IPS-18a (cell line): ENCODE measurements around the gene CNPY1.

Experiments used
- H3K27ac ChIP-seq: one replicate; pipeline ENCODE4 v1.5.1; 2013; ENCODE audit warnings: low read length
- H3K27me3 ChIP-seq: one replicate; pipeline ENCODE4 v1.6.1; 2013; ENCODE audit warnings: mild to moderate bottlenecking, low read length; ENCODE audit not compliant: control insufficient read depth, insufficient read depth
- H3K36me3 ChIP-seq: one replicate; pipeline ENCODE4 v1.6.1; 2013; ENCODE audit warnings: low read depth, low read length; ENCODE audit not compliant: control insufficient read depth
- H3K4me1 ChIP-seq: one replicate; pipeline ENCODE4 v1.6.1; 2013; ENCODE audit warnings: low read depth, low read length; ENCODE audit not compliant: control insufficient read depth
- H3K4me3 ChIP-seq: one replicate; pipeline ENCODE4 v1.5.1; 2013; ENCODE audit warnings: low read length
- H3K9ac ChIP-seq: one replicate; pipeline ENCODE4 v1.6.1; 2013; ENCODE audit warnings: mild to moderate bottlenecking, low read length, moderate library complexity
- H3K9me3 ChIP-seq: one replicate; pipeline ENCODE4 v1.6.1; 2013; ENCODE audit warnings: low read depth, low read length; ENCODE audit not compliant: control insufficient read depth

Gene CNPY1

DNA sequence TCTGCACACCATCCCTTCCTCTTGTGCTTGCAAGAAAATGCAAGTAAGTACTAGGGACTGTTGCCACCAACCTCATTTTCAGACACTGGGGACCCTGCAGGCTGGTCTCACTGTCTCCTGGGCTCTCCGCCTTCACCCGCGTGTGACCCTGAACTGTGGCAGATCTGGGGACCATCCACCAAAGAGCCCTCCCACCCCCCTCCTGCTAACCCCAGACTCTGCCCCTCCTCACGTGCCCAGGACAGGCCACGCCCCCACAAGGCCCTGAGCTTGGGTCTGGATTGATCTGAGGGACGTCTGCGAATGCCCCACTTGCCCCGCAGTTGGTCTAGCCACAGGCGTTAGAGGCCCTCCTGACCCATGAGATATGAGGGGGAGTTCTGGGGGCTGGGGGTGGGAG, 8.1 kb downstream of the CNPY1 start:
- H3K27ac ChIP-seq = no peak overlapping the region
- H3K36me3 ChIP-seq = no peaks in the 10 kb centered on the region
- H3K9me3 ChIP-seq = no peaks in the 10 kb centered on the region
- H3K4me3 ChIP-seq = no peak overlapping the region
- peaks cover 37% of the 10 kb centered on the region for H3K27me3 ChIP-seq
- H3K4me1 ChIP-seq = peaks cover 3% of the 10 kb centered on the region
- H3K9ac ChIP-seq = no peak overlapping the region

DNA sequence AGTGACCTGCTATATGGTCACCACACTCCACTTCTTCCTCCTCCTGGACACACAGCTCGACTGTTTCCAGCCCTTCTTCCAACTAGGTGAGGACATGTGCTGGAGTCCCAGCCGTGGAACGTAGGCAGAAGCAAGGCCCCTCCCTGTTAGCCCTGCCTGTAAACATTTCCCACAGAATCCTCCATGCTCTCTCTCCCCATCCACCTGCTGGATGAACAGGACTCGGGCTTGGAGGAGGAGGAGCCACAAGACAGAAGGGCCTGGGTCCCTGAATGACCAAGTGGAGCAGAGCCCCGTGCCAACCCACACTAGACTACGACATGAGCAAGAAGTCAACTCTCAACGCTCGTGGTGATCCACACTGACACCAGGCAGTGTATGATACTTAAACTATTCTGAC, 9.9 kb downstream of the CNPY1 start:
- Histone ChIP-seq H3K4me1 (peaks cover 11% of the 10 kb centered on the region), H3K27ac (no peak overlapping the region), H3K9me3 (no peaks in the 10 kb centered on the region), H3K36me3 (no peaks in the 10 kb centered on the region), H3K9ac (no peak overlapping the region), H3K27me3 (peaks cover 55% of the 10 kb centered on the region), H3K4me3 (no peak overlapping the region)

DNA sequence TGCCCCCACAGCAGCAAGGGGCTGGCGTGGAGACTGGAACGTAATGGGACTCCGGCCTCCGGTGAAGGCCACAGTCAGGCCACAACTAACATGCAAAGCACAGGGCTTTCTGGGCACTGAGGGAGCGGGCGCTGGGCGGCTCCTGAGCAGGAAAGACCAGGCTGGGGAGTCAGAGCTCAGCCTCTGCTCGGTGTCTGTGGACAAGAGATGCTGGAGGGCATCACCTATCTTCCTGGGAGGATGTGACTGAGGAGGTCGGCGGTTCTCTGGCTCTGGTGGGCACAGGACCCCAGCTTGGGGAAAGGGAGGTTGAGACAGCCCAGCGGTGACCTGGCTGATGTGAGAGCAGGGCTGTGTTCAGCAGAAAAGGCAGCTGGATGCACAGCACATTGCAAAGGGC, 11.7 kb downstream of the CNPY1 start:
- Histone ChIP-seq H3K4me3 (no peak overlapping the region), H3K36me3 (no peaks in the 10 kb centered on the region), H3K27me3 (peaks cover 73% of the 10 kb centered on the region), H3K4me1 (peaks cover 11% of the 10 kb centered on the region), H3K9me3 (no peaks in the 10 kb centered on the region), H3K9ac (no peak overlapping the region), H3K27ac (no peak overlapping the region)

DNA sequence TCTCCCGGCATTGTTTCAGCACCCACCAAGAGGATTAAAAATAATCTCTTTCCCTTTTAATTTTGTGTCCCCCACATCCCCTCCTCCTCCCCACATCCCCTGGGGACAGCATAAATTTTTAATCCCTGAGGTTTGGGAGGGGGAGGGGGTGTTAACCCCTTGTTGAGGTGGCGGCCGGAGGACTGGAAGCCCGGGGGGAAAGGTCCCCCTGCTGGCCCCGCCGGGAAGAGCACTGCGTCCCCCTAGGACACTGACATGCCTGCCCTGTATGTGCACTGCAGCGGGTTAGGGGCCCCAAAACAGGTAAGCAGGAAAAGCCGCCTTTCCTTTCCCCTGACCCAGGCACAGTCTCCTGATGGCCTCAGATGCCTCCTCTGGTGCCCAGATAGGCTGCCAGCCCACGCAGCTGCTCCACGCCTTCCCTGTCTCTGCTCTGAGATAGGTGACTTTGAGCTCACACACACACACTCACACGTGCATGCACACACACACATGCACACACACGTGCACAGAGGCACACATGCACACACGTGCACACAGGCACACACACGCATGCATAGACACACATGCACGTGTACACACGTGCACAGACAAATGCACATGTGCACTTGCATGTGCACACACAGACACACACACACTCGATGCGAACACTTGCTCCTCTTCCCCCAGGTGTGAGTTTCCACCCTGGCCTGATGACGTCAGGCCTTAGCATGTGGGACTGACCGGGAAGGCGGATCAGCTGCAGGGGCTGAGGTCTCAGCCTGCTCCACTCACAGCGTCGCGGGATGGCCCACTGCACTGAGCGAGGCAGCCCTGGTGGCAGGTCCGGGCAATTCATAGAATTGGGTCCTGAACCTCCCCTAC, 12.3 kb downstream of the CNPY1 start:
- peaks cover 11% of the 10 kb centered on the region for H3K4me1 ChIP-seq
- H3K27me3 ChIP-seq = peaks cover 79% of the 10 kb centered on the region
- peak overlapping the region; percentile 48 for H3K4me3 ChIP-seq
- H3K36me3 ChIP-seq = no peaks in the 10 kb centered on the region
- H3K9ac ChIP-seq = no peak overlapping the region
- H3K27ac ChIP-seq = no peak overlapping the region
- H3K9me3 ChIP-seq = no peaks in the 10 kb centered on the region

DNA sequence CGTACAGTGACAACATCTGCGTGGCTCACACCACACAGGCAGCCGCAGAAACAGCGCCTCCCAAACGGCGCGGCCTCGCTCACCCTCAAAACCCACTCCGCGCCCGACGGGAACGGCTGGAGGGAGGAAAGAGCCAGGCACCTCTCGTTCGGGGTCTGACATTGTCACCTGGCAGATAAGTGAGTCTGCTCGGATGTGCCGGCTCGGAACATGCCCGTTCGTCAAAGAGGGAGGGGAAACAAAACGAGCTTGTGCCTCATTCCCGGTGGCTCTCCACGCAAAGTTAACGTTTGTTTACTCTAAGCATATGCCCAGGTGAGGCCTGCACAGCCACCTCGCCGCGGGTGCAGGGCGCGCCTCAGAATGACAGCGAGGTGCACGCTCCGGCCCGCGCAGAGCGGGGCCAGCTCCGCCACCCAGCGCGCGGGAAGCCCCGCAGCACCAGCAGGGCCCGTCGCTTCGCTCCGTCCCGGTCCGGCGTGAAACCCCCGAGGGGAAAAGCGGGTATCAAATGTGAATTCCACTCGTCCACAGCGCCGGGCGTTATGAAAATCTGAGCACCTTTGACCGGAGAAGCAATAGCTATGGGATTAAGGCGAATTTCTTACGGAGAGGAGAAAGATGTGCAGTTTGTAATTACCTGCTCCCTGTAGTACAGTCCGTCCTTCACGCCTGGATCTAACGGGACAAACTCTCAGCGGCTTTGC, 13.1 kb downstream of the CNPY1 start:
- no peaks in the 10 kb centered on the region for H3K9me3 ChIP-seq
- H3K4me3 ChIP-seq = peak overlapping the region; percentile 48
- no peak overlapping the region for H3K27ac ChIP-seq
- H3K27me3 ChIP-seq = peaks cover 80% of the 10 kb centered on the region
- no peaks in the 10 kb centered on the region for H3K36me3 ChIP-seq
- no peak overlapping the region for H3K9ac ChIP-seq
- peaks cover 11% of the 10 kb centered on the region for H3K4me1 ChIP-seq

DNA sequence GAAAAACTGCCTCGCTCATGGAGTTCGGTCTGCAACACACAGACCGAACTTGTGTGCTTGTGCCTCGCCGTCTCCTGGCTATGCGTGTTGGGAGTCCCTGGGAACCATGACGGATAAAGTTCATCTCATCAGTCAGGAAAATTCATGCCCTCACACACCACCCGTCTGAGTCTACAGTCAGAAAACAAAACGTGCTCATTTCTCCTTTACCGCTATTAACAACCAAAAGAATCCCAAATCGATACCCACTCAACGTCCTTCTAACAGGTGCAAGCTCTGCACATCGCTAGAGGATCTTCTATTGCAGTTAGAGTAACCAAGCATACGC, 13.6 kb downstream of the CNPY1 start:
- H3K9me3 ChIP-seq = no peaks in the 10 kb centered on the region

DNA sequence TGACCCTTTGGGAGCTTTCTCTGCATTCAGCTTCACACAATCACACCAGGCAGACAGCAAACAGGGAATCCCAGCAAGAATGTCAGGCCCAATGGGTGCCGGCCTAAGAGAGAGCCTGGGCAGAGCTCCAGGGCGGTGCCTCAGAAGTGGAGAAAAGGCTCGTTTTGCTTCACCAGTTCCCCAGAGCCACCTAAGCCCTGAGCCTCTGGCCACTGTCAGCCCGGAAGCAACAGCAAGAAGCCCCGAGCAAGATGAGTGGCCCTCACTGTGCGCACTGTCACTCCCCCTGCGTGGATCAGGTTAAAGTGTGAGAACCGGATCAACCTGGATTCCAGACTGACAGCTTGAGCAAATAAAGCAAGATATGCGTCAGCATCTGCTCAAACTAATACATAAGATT, 14.7 kb downstream of the CNPY1 start:
- Histone ChIP-seq H3K27me3 (peaks cover 89% of the 10 kb centered on the region), H3K27ac (no peak overlapping the region), H3K9me3 (no peaks in the 10 kb centered on the region), H3K4me1 (peaks cover 11% of the 10 kb centered on the region), H3K36me3 (no peaks in the 10 kb centered on the region), H3K9ac (no peak overlapping the region), H3K4me3 (no peak overlapping the region)

More for the DNA sequence above, 13.6 kb downstream of the CNPY1 start:
- no peaks in the 10 kb centered on the region for H3K36me3 ChIP-seq
- peaks cover 11% of the 10 kb centered on the region for H3K4me1 ChIP-seq
- no peak overlapping the region for H3K27ac ChIP-seq
- H3K4me3 ChIP-seq = peak overlapping the region; percentile 48
- peaks cover 83% of the 10 kb centered on the region for H3K27me3 ChIP-seq
- no peak overlapping the region for H3K9ac ChIP-seq

DNA sequence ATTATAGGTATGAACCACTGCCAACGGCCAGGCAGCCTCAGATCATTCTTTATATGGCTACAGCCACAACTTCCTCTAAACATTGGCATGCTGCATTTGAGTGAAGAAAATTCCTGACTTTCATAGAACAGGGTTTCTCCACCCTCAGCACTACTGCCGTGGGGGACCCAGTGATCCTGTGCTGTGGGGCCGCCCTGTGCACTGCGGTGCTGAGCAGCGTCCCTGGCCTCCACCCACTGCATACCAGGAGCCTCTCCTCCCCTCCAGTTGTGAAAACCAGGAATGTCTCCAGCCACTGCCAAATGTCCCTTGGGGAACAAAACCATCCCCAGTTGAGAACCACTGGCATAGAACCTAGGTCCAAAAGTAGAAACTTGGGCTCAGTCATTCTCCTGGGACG, 15.8 kb downstream of the CNPY1 start:
- no peaks in the 10 kb centered on the region for H3K9me3 ChIP-seq
- H3K9ac ChIP-seq = no peak overlapping the region
- no peak overlapping the region for H3K27ac ChIP-seq
- peaks cover 89% of the 10 kb centered on the region for H3K27me3 ChIP-seq
- H3K4me3 ChIP-seq = no peak overlapping the region
- H3K4me1 ChIP-seq = peaks cover 11% of the 10 kb centered on the region
- H3K36me3 ChIP-seq = no peaks in the 10 kb centered on the region

DNA sequence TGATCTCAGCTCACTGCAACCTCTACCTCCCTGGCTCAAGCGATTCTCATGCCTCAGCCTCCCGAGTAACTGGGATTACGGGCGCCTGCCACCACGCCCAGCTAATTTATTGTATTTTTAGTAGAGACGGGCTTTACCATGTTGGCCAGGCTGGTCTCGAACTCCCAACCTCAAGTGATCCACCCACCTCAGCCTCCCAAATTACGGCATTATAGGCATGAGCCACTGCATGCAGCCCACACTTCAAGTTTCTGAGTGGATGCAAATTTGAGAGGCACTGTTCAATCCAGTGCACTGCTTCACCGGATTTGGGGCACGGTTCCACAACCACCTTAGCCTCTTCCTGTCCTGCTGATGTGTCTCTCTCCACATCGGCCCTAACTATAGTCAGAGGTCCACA, 16.5 kb downstream of the CNPY1 start:
- H3K27ac ChIP-seq = no peak overlapping the region
- H3K4me3 ChIP-seq = no peak overlapping the region
- no peaks in the 10 kb centered on the region for H3K36me3 ChIP-seq
- H3K4me1 ChIP-seq = peaks cover 11% of the 10 kb centered on the region
- no peaks in the 10 kb centered on the region for H3K9me3 ChIP-seq
- peaks cover 85% of the 10 kb centered on the region for H3K27me3 ChIP-seq
- H3K9ac ChIP-seq = no peak overlapping the region

DNA sequence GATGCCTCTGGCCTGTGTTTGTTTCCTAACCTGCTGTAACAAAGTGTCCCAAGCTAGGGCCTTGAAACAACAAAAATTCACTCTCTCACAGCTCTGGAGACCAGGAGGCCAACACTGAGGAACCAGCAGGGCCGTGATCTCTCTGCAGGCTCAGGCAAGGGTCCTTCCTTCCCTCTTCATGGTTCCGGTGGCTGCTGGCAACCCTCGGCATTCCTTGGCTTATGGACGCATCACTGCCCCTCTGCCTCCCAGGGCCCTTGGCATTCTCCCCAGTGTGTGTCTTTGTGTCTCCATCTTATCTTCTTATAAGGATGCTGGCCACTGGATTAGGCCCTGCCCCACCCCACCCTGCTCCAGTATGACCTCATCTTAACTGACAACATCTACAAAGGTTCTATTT, 17.0 kb downstream of the CNPY1 start:
- peaks cover 11% of the 10 kb centered on the region for H3K4me1 ChIP-seq
- H3K36me3 ChIP-seq = no peaks in the 10 kb centered on the region
- no peaks in the 10 kb centered on the region for H3K9me3 ChIP-seq
- no peak overlapping the region for H3K4me3 ChIP-seq
- no peak overlapping the region for H3K9ac ChIP-seq
- no peak overlapping the region for H3K27ac ChIP-seq
- peaks cover 80% of the 10 kb centered on the region for H3K27me3 ChIP-seq

DNA sequence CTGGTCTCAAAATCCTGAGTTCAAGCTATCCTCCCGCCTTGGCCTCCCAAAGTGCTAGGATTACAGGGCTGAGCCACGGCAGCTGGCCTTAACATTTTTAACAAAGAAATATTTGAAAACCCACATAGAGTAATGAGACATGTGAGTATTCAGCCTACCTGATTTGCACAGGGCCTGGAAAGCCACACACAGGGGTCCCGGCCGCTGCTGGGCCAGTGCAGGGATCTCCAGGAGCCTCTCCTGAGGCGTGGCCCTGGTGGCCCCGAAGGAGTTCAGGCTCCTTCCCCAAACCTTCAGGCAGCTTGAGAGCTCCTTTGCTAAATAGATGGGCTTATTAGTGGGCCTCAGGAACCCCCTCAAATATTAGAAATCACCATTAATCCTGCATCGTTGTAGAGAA, 18.7 kb downstream of the CNPY1 start:
- H3K4me1 ChIP-seq = peaks cover 4% of the 10 kb centered on the region
- no peak overlapping the region for H3K4me3 ChIP-seq
- no peaks in the 10 kb centered on the region for H3K36me3 ChIP-seq
- H3K27ac ChIP-seq = no peak overlapping the region
- H3K9me3 ChIP-seq = no peaks in the 10 kb centered on the region
- no peak overlapping the region for H3K9ac ChIP-seq
- peaks cover 68% of the 10 kb centered on the region for H3K27me3 ChIP-seq

DNA sequence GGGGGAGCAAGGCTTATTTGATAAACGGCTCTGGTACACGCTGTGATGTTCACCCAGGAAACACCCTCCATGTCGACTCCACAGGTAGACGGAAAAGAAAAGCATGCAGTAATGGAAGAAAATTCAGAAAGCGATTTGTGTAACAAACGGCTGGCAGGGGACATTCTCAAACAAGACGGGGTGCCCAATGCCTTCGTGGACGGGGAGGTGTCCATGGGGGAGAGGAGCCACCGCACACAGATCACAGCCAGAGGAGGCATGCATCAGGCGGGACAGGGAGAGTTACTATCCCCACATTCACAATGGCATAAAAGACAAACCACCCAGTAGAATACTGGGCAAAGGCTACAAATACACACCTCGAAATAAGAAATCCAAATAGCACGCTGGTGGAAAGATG, 20.1 kb downstream of the CNPY1 start:
- H3K27me3 ChIP-seq = peaks cover 58% of the 10 kb centered on the region
- H3K4me1 ChIP-seq = no peaks in the 10 kb centered on the region
- no peaks in the 10 kb centered on the region for H3K36me3 ChIP-seq
- no peak overlapping the region for H3K27ac ChIP-seq
- H3K9ac ChIP-seq = no peak overlapping the region
- no peaks in the 10 kb centered on the region for H3K9me3 ChIP-seq
- no peak overlapping the region for H3K4me3 ChIP-seq
